Measurements from ENCODE around the gene UGT1A9.

GRCh38 chr2:233792720-233793119 is 121.0 kb downstream of the UGT1A9 start:
- no peak for TF ChIP-seq KLF5 (IDR thresholded peaks at IDR 0.05; ENCODE audit: partially characterized antibody)
- TF ChIP-seq POLR2A (IDR thresholded peaks at IDR 0.05; ENCODE audit: low read depth, low read length): no peak
- no peak for TF ChIP-seq POLR2AphosphoS2 (IDR thresholded peaks at IDR 0.05; ENCODE audit: low read depth, low read length)
- TF ChIP-seq, protein P1, sequence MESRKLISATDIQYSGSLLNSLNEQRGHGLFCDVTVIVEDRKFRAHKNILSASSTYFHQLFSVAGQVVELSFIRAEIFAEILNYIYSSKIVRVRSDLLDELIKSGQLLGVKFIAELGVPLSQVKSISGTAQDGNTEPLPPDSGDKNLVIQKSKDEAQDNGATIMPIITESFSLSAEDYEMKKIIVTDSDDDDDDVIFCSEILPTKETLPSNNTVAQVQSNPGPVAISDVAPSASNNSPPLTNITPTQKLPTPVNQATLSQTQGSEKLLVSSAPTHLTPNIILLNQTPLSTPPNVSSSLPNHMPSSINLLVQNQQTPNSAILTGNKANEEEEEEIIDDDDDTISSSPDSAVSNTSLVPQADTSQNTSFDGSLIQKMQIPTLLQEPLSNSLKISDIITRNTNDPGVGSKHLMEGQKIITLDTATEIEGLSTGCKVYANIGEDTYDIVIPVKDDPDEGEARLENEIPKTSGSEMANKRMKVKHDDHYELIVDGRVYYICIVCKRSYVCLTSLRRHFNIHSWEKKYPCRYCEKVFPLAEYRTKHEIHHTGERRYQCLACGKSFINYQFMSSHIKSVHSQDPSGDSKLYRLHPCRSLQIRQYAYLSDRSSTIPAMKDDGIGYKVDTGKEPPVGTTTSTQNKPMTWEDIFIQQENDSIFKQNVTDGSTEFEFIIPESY (IDR thresholded peaks at IDR 0.05): no peak
